Endothelial cell of umbilical vein (primary cell): ENCODE measurements around the gene STK39.

Source experiments
- CTCF ChIP-seq, 2 donors: IDR thresholded peaks; 1 replicate in 1 of 2; 2 replicates in 1 of 2; pipeline ENCODE4 v1.5.1; 2011; ENCODE audit warnings: low read length in 2 of 2, mild to moderate bottlenecking in 2 of 2, moderate library complexity in 2 of 2, control low read depth in 1 of 2, inconsistent platforms in 1 of 2, low read depth in 1 of 2; ENCODE audit not compliant: insufficient read depth in 1 of 2; ENCODE audit errors: extremely low read depth in 1 of 2
- EZH2 ChIP-seq: IDR thresholded peaks from 2 replicates; pipeline ENCODE4 v1.6.1; 2012; ENCODE audit warnings: borderline replicate concordance, low read depth, mild to moderate bottlenecking, moderate library complexity, low read length, inconsistent platforms; ENCODE audit not compliant: severe bottlenecking
- FOS ChIP-seq: IDR thresholded peaks from 2 replicates; pipeline ENCODE4 v1.6.1; 2011; ENCODE audit warnings: mild to moderate bottlenecking, low read length, moderate library complexity, borderline replicate concordance; ENCODE audit not compliant: insufficient read depth
- JUN ChIP-seq: IDR thresholded peaks from 2 replicates; pipeline ENCODE4 v1.6.1; 2011; ENCODE audit warnings: borderline replicate concordance, low read depth; ENCODE audit not compliant: insufficient read length, insufficient read depth
- MAX ChIP-seq: IDR thresholded peaks from 2 replicates; pipeline ENCODE4 v1.6.1; 2011; ENCODE audit not compliant: insufficient read depth, insufficient read length
- MYC ChIP-seq: IDR thresholded peaks from one replicate; pipeline ENCODE4 v1.6.1; 2011; ENCODE audit warnings: mild to moderate bottlenecking, low read depth, low read length
- POLR2A ChIP-seq: IDR thresholded peaks from 2 replicates; pipeline ENCODE4 v1.6.1; 2012; ENCODE audit warnings: low read depth, mild to moderate bottlenecking, control low read depth, low read length
- POLR2AphosphoS5 ChIP-seq: IDR thresholded peaks from 2 replicates; pipeline ENCODE4 v1.6.1; 2012; ENCODE audit warnings: low read depth, mild to moderate bottlenecking, control low read depth, low read length, moderate library complexity; ENCODE audit not compliant: insufficient read depth

GRCh38 chr2:168217920-168218319, 29.5 kb downstream of the STK39 start:
- TF ChIP-seq EZH2 (no peak), CTCF (IDR thresholded peaks at IDR 0.05; ENCODE audit: extremely low read depth in 1 of 2, insufficient read depth in 1 of 2, low read depth in 1 of 2, low read length in 2 of 2) (no peak), MAX (no peak), POLR2AphosphoS5 (no peak), MYC (no peak), POLR2A (no peak), JUN (no peak), FOS (no peak)
